PC-9 (cell line): ENCODE results near the gene PLEKHA5. TPM values are rescaled to one million over a fixed set of nuclear protein-coding genes. Genes with fewer than 3 reads are reported as not detected.

Source experiments
- BruUV-seq: library from RNA; stranded (reverse); fragments of 400-500 nt; replicated peaks from 2 replicates; lab custom pipeline; 2021; lab: Mats Ljungman, UMichigan
- CTCF ChIA-PET: fragments of 300-600 bp; sonication (Branson Sonifier 250); formaldehyde crosslinking; loops from one replicate; lab custom pipeline; 2022; ENCODE audit warnings: antibody characterized with exemption; lab: Charles Lee
- POLR2A ChIA-PET: fragments of 300-600 bp; sonication (Branson Sonifier 250); formaldehyde crosslinking; loops from one replicate; lab custom pipeline; 2022; ENCODE audit warnings: antibody characterized with exemption; ENCODE audit not compliant: unreplicated experiment; lab: Charles Lee
- DNase-seq, 2 experiments: peaks; one replicate each; pipeline versions ENCODE4 v3.0.0 to v3.0.0-alpha.2; 2015 to 2022; ENCODE audit warnings: mixed read lengths in 1 of 2
- H2AFZ ChIP-seq: fragments of 200-600 bp; sonication (generic); 2 replicates; pipeline ENCODE4 v1.8.1; 2017; ENCODE audit warnings: antibody characterized with exemption
- H3F3A ChIP-seq: fragments of 200-600 bp; sonication (generic); 2 replicates; pipeline ENCODE4 v1.8.1; 2017; ENCODE audit warnings: antibody characterized with exemption, mild to moderate bottlenecking, low read depth; ENCODE audit not compliant: insufficient read depth
- H3K27ac ChIP-seq: fragments of 200-600 bp; sonication (generic); 2 replicates; pipeline ENCODE4 v1.6.1; 2016; ENCODE audit warnings: mixed run types
- H3K27me3 ChIP-seq: fragments of 200-600 bp; sonication (generic); 2 replicates; pipeline ENCODE4 v1.6.1; 2016; ENCODE audit warnings: low read depth, mixed run types; ENCODE audit not compliant: insufficient read depth
- H3K36me3 ChIP-seq: fragments of 200-600 bp; sonication (generic); 2 replicates; pipeline ENCODE4 v1.6.1; 2016; ENCODE audit warnings: low read depth, mixed run types
- H3K4me1 ChIP-seq: fragments of 200-600 bp; sonication (generic); replicated peaks from 2 replicates; pipeline ENCODE4 v1.6.1; 2016; ENCODE audit warnings: mixed run types; ENCODE audit not compliant: insufficient read depth
- H3K4me2 ChIP-seq: fragments of 200-600 bp; sonication (generic); 2 replicates; pipeline ENCODE4 v1.6.1; 2017; ENCODE audit warnings: mixed run types
- H3K4me3 ChIP-seq: fragments of 200-600 bp; sonication (generic); 2 replicates; pipeline ENCODE4 v1.6.1; 2016; ENCODE audit warnings: mixed run types
- H3K79me2 ChIP-seq: fragments of 200-600 bp; sonication (generic); 2 replicates; pipeline ENCODE4 v1.6.1; 2017; ENCODE audit warnings: low read depth, mixed run types
- H3K9me2 ChIP-seq: fragments of 200-600 bp; sonication (generic); 2 replicates; pipeline ENCODE4 v1.8.1; 2017; ENCODE audit warnings: mild to moderate bottlenecking; ENCODE audit not compliant: insufficient read depth
- H3K9me3 ChIP-seq: fragments of 200-600 bp; sonication (generic); 2 replicates; pipeline ENCODE4 v1.8.1; 2016; ENCODE audit warnings: low read depth; ENCODE audit not compliant: insufficient read depth
- H4K20me1 ChIP-seq: fragments of 200-600 bp; sonication (generic); 2 replicates; pipeline ENCODE4 v1.8.1; 2017; ENCODE audit not compliant: insufficient read depth
- CTCF ChIP-seq: fragments of 200-600 bp; sonication (generic); conservative IDR thresholded peaks from 2 replicates; pipeline ENCODE4 v1.6.1; 2017; ENCODE audit warnings: mixed run types, antibody characterized with exemption, mild to moderate bottlenecking, moderate library complexity
- EZH2 ChIP-seq: fragments of 200-600 bp; sonication (generic); IDR thresholded peaks from 2 replicates; pipeline ENCODE4 v1.8.0; 2017; ENCODE audit warnings: antibody characterized with exemption, low read depth
- intact Hi-C: fragments of 100-400 bp; cut with micrococcal nuclease; formaldehyde crosslinking; loops from one replicate; pipeline ENCODE4 v1.10.0; 2022; ENCODE audit not compliant: unreplicated experiment
- total RNA-seq: library from RNA; stranded (reverse); gene quantifications from 2 replicates; pipeline ENCODE4 v1.2.3, GENCODE V29; 2021

Gene PLEKHA5
- total RNA-seq, 1 experiment from 2014 or later, result 54.1 TPM

- TF ChIP-seq EZH2 (no peak), CTCF (peak; percentile 83)
- Histone ChIP-seq H4K20me1 (no peaks in the 10 kb centered on the region), H2AFZ (no peak overlapping the region), H3K9me2 (no peaks in the 10 kb centered on the region), H3K27ac (no peak overlapping the region), H3F3A (no peaks in the 10 kb centered on the region), H3K4me1 (no peaks in the 10 kb centered on the region), H3K4me2 (no peak overlapping the region), H3K9me3 (no peaks in the 10 kb centered on the region), H3K79me2 (peaks cover 5% of the 10 kb centered on the region; the same call in 1 of the 2 replicates), H3K4me3 (no peak overlapping the region), H3K36me3 (no peaks in the 10 kb centered on the region), H3K27me3 (no peaks in the 10 kb centered on the region)
- intact Hi-C loops, result loop anchor here (1.0 to 10.0 kb wide), 6 partner anchors 55 to 937 kb away; no protein-coding TSS in a partner anchor
- DNase-seq, result peak in 1 of 2 experiments; percentile 42
- no TSS peak for BruUV-seq
- ChIA-PET CTCF (interaction anchor here (0.5 to 1.6 kb wide), 7 partner anchors 9 to 867 kb away, joined by 3 to 11 read pairs (median 4); no protein-coding TSS in a partner anchor), POLR2A (interaction anchor here (0.5 to 0.6 kb wide), 3 partner anchors 46 to 107 kb away, joined by 5 to 18 read pairs (median 7); no protein-coding TSS in a partner anchor)
These were observed 57.5 kb downstream of the PLEKHA5 start for GRCh38 chr12:19186722-19187661.

GRCh38 chr12:19189522-19189921 is 60.0 kb downstream of the PLEKHA5 start:
- H3K27ac ChIP-seq, result no peak overlapping the region
- peaks cover 5% of the 10 kb centered on the region; the same call in 1 of the 2 replicates for H3K79me2 ChIP-seq
- no TSS peak for BruUV-seq
- H3K9me2 ChIP-seq, result no peaks in the 10 kb centered on the region
- intact Hi-C loops, result loop anchor here (5.0 to 10.0 kb wide), 3 partner anchors 57 to 605 kb away; no protein-coding TSS in a partner anchor
- H4K20me1 ChIP-seq, result no peaks in the 10 kb centered on the region
- H3K4me1 ChIP-seq, result no peaks in the 10 kb centered on the region
- TF ChIP-seq EZH2 (no peak), CTCF (no peak)
- no peak for DNase-seq
- H3K9me3 ChIP-seq, result no peaks in the 10 kb centered on the region
- no peaks in the 10 kb centered on the region for H3K36me3 ChIP-seq
- no peaks in the 10 kb centered on the region for H3F3A ChIP-seq
- CTCF ChIA-PET, result interaction anchor here (0.7 kb wide), 1 partner anchor 870 kb away, joined by 3 read pairs; no protein-coding TSS in a partner anchor
- H2AFZ ChIP-seq, result no peak overlapping the region
- no peak overlapping the region for H3K4me2 ChIP-seq
- H3K4me3 ChIP-seq, result no peak overlapping the region
- H3K27me3 ChIP-seq, result no peaks in the 10 kb centered on the region
- POLR2A ChIA-PET, result interaction anchor here (0.7 kb wide), 1 partner anchor 1195 kb away, joined by 4 read pairs; no protein-coding TSS in a partner anchor

- H3K4me3 ChIP-seq, result no peak overlapping the region
- no peak overlapping the region for H3K27ac ChIP-seq
- H3K79me2 ChIP-seq, result peaks cover 5% of the 10 kb centered on the region; the same call in 1 of the 2 replicates
- no peaks in the 10 kb centered on the region for H3K4me1 ChIP-seq
- no peak for DNase-seq
- no peak overlapping the region for H3K4me2 ChIP-seq
- H3F3A ChIP-seq, result no peaks in the 10 kb centered on the region
- no peaks in the 10 kb centered on the region for H4K20me1 ChIP-seq
- no peaks in the 10 kb centered on the region for H3K9me2 ChIP-seq
- H3K27me3 ChIP-seq, result no peaks in the 10 kb centered on the region
- no peak overlapping the region for H2AFZ ChIP-seq
- TF ChIP-seq CTCF (no peak), EZH2 (no peak)
- H3K36me3 ChIP-seq, result no peaks in the 10 kb centered on the region
- CTCF ChIA-PET, result interaction anchor here (0.6 to 0.7 kb wide), 2 partner anchors 871 to 1025 kb away, joined by 3 read pairs; no protein-coding TSS in a partner anchor
- no peaks in the 10 kb centered on the region for H3K9me3 ChIP-seq
- POLR2A ChIA-PET, result no interaction called here
- BruUV-seq, result no TSS peak
- intact Hi-C loops, result no loop called here
These were observed 60.9 kb downstream of the PLEKHA5 start for GRCh38 chr12:19190292-19191031.
